Neural cell (in vitro differentiated cells): ENCODE data around the gene USP25.

ENCODE experiments used
- EP300 ChIP-seq: fragments of 450-650 bp; conservative IDR thresholded peaks from 2 replicates; pipeline ENCODE4 v1.6.1; 2014; ENCODE audit warnings: antibody characterized with exemption, mild to moderate bottlenecking, moderate library complexity; ENCODE audit not compliant: poor library complexity, severe bottlenecking
- POLR2AphosphoS5 ChIP-seq: IDR thresholded peaks from 2 replicates; pipeline ENCODE4 v1.6.1; 2012
- TF ChIP-seq, protein P1 (sequence below): fragments of 450-650 bp; IDR thresholded peaks from 2 replicates; pipeline ENCODE4 v1.5.1; 2014; ENCODE audit warnings: antibody characterized with exemption, mild to moderate bottlenecking, moderate library complexity; ENCODE audit not compliant: poor library complexity, severe bottlenecking

DNA sequence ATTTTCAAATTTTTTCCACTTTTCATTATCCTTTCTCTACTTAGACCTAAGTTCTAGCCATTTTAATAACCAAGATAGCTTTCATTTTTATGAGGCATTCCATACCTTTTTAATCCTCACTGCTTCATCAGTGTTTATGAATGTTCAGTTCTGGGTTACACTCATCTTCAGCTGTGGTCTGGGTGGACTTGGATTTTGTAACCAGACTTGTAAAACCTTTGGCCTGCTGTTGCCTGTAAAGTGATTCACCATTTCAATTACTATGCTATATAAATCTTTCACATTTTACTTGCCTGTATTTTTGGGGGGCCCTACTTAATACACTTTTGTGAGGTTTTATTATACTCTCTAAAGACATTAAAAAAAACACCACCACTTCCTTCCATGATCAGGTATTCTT, 46.2 kb downstream of the USP25 start:
- TF ChIP-seq EP300 (no peak), POLR2AphosphoS5 (no peak)
- TF ChIP-seq, protein P1, sequence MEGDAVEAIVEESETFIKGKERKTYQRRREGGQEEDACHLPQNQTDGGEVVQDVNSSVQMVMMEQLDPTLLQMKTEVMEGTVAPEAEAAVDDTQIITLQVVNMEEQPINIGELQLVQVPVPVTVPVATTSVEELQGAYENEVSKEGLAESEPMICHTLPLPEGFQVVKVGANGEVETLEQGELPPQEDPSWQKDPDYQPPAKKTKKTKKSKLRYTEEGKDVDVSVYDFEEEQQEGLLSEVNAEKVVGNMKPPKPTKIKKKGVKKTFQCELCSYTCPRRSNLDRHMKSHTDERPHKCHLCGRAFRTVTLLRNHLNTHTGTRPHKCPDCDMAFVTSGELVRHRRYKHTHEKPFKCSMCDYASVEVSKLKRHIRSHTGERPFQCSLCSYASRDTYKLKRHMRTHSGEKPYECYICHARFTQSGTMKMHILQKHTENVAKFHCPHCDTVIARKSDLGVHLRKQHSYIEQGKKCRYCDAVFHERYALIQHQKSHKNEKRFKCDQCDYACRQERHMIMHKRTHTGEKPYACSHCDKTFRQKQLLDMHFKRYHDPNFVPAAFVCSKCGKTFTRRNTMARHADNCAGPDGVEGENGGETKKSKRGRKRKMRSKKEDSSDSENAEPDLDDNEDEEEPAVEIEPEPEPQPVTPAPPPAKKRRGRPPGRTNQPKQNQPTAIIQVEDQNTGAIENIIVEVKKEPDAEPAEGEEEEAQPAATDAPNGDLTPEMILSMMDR, result no peak
